HT1080 (cell line): ENCODE measurements around the gene PGD. TPM values are rescaled to one million over a fixed set of nuclear protein-coding genes. Genes with fewer than 3 reads are reported as not detected.

ENCODE experiments used
- DNase-seq: peaks from one replicate; pipeline ENCODE4 v3.0.0-alpha.2; 2015; ENCODE audit warnings: low read depth
- polyA plus RNA-seq, 2 experiments: library from polyadenylated mRNA; depleted of rRNA; stranded (reverse); fragments of >200 nt; gene quantifications; 2 replicates each; pipeline ENCODE4 v1.2.3, GENCODE V29; 2015
- total RNA-seq: library from RNA; depleted of rRNA; stranded (reverse); fragments of >200 nt; shearing (Covaris generic); gene quantifications from 2 replicates; pipeline ENCODE4 v1.2.3, GENCODE V29; 2014; rRNA removed

PGD gene
- 115 and 129 TPM in 2 replicates for total RNA-seq
- 144 and 187 TPM in 2 replicates for polyA plus RNA-seq (2015; cell fraction: cytosol; rRNA removed)
- 198 and 258 TPM in 2 replicates for polyA plus RNA-seq (2015; cell fraction: nucleus; rRNA removed)

GRCh38 chr1:10398734-10399443 is at the start of gene PGD:
Gene PGD, plus strand, starts transcription at chr1:10399064. Its CDS starts 54 bp downstream, at chr1:10399118.
- peak; percentile 98 for DNase-seq

- DNase-seq, result no peak
Measured at GRCh38 chr1:10353282-10353681, 45.6 kb upstream of the PGD start.

GRCh38 chr1:10353693-10354092 is 45.2 kb upstream of the PGD start:
- no peak for DNase-seq

GRCh38 chr1:10360045-10360444 is 38.8 kb upstream of the PGD start:
- DNase-seq, result no peak

GRCh38 chr1:10361515-10361914 is 37.3 kb upstream of the PGD start:
- no peak for DNase-seq

GRCh38 chr1:10368194-10368593 is 30.7 kb upstream of the PGD start:
- no peak for DNase-seq

- DNase-seq, result no peak
Measured at GRCh38 chr1:10374442-10374860, 24.4 kb upstream of the PGD start.

GRCh38 chr1:10377365-10378029 is 21.4 kb upstream of the PGD start:
- peak; percentile 78 for DNase-seq

GRCh38 chr1:10378081-10378841 is 20.6 kb upstream of the PGD start:
- peak; percentile 94 for DNase-seq

GRCh38 chr1:10379101-10379620 is 19.7 kb upstream of the PGD start:
- no peak for DNase-seq

- DNase-seq, result no peak
Measured at GRCh38 chr1:10379676-10380075, 19.2 kb upstream of the PGD start.

- DNase-seq, result peak; percentile 90
Measured at GRCh38 chr1:10380594-10381275, 18.1 kb upstream of the PGD start.

GRCh38 chr1:10383630-10384029 is 15.2 kb upstream of the PGD start:
- no peak for DNase-seq

- no peak for DNase-seq
Measured at GRCh38 chr1:10384219-10384618, 14.6 kb upstream of the PGD start.

- DNase-seq, result no peak
Measured at GRCh38 chr1:10386761-10387676, 11.8 kb upstream of the PGD start.

GRCh38 chr1:10387677-10388386 is 11.0 kb upstream of the PGD start:
- DNase-seq, result peak; percentile 57

- no peak for DNase-seq
Measured at GRCh38 chr1:10388387-10388715, 10.5 kb upstream of the PGD start.

- no peak for DNase-seq
Measured at GRCh38 chr1:10389271-10389973, 9.4 kb upstream of the PGD start.

- no peak for DNase-seq
Measured at GRCh38 chr1:10396870-10397269, 2.0 kb upstream of the PGD start.
